Activated T-cell treated with anti-CD3 and anti-CD28 coated beads, Interleukin-2, amount 50 U/mL, for 4 hours (primary cell): ENCODE measurements around the gene ABHD17A. TPM values are rescaled to one million over a fixed set of nuclear protein-coding genes. Genes with fewer than 3 reads are reported as not detected.

Experiments used
- ATAC-seq, 2 donors: fragments of 200-7000 bp; cut with Tn5 transposase; one replicate each; pipeline ENCODE4 v1.10.0; 2021
- DNase-seq: peaks from one replicate; pipeline ENCODE4 v3.0.0-alpha.2; 2020
- H3K27me3 Mint-ChIP-seq: one replicate; pipeline ENCODE4 v1.8.0; 2021; ENCODE audit warnings: low read depth, mixed read lengths
- H3K36me3 Mint-ChIP-seq: one replicate; pipeline ENCODE4 v1.8.0; 2022; ENCODE audit warnings: mixed read lengths; ENCODE audit not compliant: insufficient read depth
- H3K4me1 Mint-ChIP-seq: one replicate; pipeline ENCODE4 v1.8.0; 2021; ENCODE audit warnings: low read depth, mixed read lengths
- H3K4me3 Mint-ChIP-seq: one replicate; pipeline ENCODE4 v1.8.0; 2021; ENCODE audit warnings: mild to moderate bottlenecking, moderate library complexity, mixed read lengths
- H3K9me3 Mint-ChIP-seq: one replicate; pipeline ENCODE4 v1.8.0; 2021; ENCODE audit warnings: mixed read lengths
- total RNA-seq, 3 donors: library from RNA; stranded (reverse); gene quantifications; one replicate each; pipeline ENCODE4 v1.2.1, GENCODE V29; 2021

ABHD17A gene
- total RNA-seq, 3 donors from 2014 or later: 109 to 135 (median 117) TPM

- ATAC-seq (no peak), DNase-seq (no peak)
- Mint-ChIP-seq H3K36me3 (peaks cover 3% of the 10 kb centered on the region), H3K4me1 (peaks cover 64% of the 10 kb centered on the region), H3K27me3 (no peaks in the 10 kb centered on the region), H3K4me3 (peak overlapping the region; percentile 56), H3K9me3 (no peaks in the 10 kb centered on the region)
These were observed 34.3 kb downstream of the ABHD17A start for GRCh38 chr19:1850809-1851653.

- Mint-ChIP-seq H3K4me3 (peak overlapping the region; percentile 42), H3K36me3 (peaks cover 3% of the 10 kb centered on the region), H3K4me1 (peaks cover 59% of the 10 kb centered on the region), H3K27me3 (no peaks in the 10 kb centered on the region), H3K9me3 (no peaks in the 10 kb centered on the region)
- ATAC-seq: no peak
- no peak for DNase-seq
These were observed 35.4 kb downstream of the ABHD17A start for GRCh38 chr19:1849886-1850398.

GRCh38 chr19:1849132-1849474 lies 36.2 kb downstream of the ABHD17A start:
- DNase-seq: no peak
- Mint-ChIP-seq H3K4me3 (no peak overlapping the region), H3K36me3 (peaks cover 3% of the 10 kb centered on the region), H3K9me3 (no peaks in the 10 kb centered on the region), H3K27me3 (no peaks in the 10 kb centered on the region), H3K4me1 (peaks cover 59% of the 10 kb centered on the region)
- ATAC-seq: no peak

GRCh38 chr19:1848399-1849131 lies 36.7 kb downstream of the ABHD17A start, which contains the start of gene REXO1:
TSS of gene REXO1 (minus strand) at chr19:1848483. CDS start at chr19:1848358, 125 bp downstream.
- Mint-ChIP-seq H3K4me3 (peak within 1 kb of the TSS; percentile 93), H3K36me3 (peaks cover 3% of the 10 kb centered on the region), H3K4me1 (peaks cover 64% of the 10 kb centered on the region), H3K27me3 (no peaks in the 10 kb centered on the region), H3K9me3 (no peaks in the 10 kb centered on the region)
- DNase-seq (peak; percentile 98), ATAC-seq (peak; percentile 80)

- DNase-seq (no peak), ATAC-seq (peak; percentile 34 to 44)
- Mint-ChIP-seq H3K4me1 (peaks cover 60% of the 10 kb centered on the region), H3K27me3 (no peaks in the 10 kb centered on the region), H3K4me3 (peak overlapping the region; percentile 93), H3K36me3 (peaks cover 1% of the 10 kb centered on the region), H3K9me3 (no peaks in the 10 kb centered on the region)
These were observed 37.5 kb downstream of the ABHD17A start for GRCh38 chr19:1847684-1848398.

- DNase-seq (no peak), ATAC-seq (no peak)
- Mint-ChIP-seq H3K27me3 (no peaks in the 10 kb centered on the region), H3K36me3 (peaks cover 3% of the 10 kb centered on the region), H3K4me3 (peak overlapping the region; percentile 93), H3K4me1 (peaks cover 62% of the 10 kb centered on the region), H3K9me3 (no peaks in the 10 kb centered on the region)
These were observed 38.0 kb downstream of the ABHD17A start for GRCh38 chr19:1847348-1847683.

- no peaks in the 10 kb centered on the region for H3K27me3 Mint-ChIP-seq
- DNase-seq: no peak
- no peaks in the 10 kb centered on the region for H3K9me3 Mint-ChIP-seq
- H3K4me3 Mint-ChIP-seq: peak overlapping the region; percentile 93
- ATAC-seq: no peak
- H3K36me3 Mint-ChIP-seq: peaks cover 3% of the 10 kb centered on the region
- peaks cover 66% of the 10 kb centered on the region for H3K4me1 Mint-ChIP-seq
These were observed 38.6 kb downstream of the ABHD17A start for GRCh38 chr19:1846517-1847204.

- H3K4me3 Mint-ChIP-seq: peak overlapping the region; percentile 93
- no peaks in the 10 kb centered on the region for H3K27me3 Mint-ChIP-seq
- H3K36me3 Mint-ChIP-seq: peaks cover 7% of the 10 kb centered on the region
- ATAC-seq (no peak), DNase-seq (no peak)
- no peaks in the 10 kb centered on the region for H3K9me3 Mint-ChIP-seq
- peaks cover 64% of the 10 kb centered on the region for H3K4me1 Mint-ChIP-seq
These were observed 39.7 kb downstream of the ABHD17A start for GRCh38 chr19:1845642-1846041.

GRCh38 chr19:1845125-1845515 lies 40.2 kb downstream of the ABHD17A start:
- Mint-ChIP-seq H3K36me3 (peaks cover 7% of the 10 kb centered on the region), H3K4me1 (peaks cover 67% of the 10 kb centered on the region), H3K4me3 (no peak overlapping the region), H3K27me3 (no peaks in the 10 kb centered on the region), H3K9me3 (no peaks in the 10 kb centered on the region)
- no peak for ATAC-seq
- no peak for DNase-seq

GRCh38 chr19:1844513-1845124 lies 40.7 kb downstream of the ABHD17A start:
- peaks cover 7% of the 10 kb centered on the region for H3K36me3 Mint-ChIP-seq
- DNase-seq: no peak
- no peak for ATAC-seq
- H3K4me1 Mint-ChIP-seq: peaks cover 66% of the 10 kb centered on the region
- no peaks in the 10 kb centered on the region for H3K9me3 Mint-ChIP-seq
- no peaks in the 10 kb centered on the region for H3K27me3 Mint-ChIP-seq
- no peak overlapping the region for H3K4me3 Mint-ChIP-seq

- ATAC-seq (no peak), DNase-seq (no peak)
- Mint-ChIP-seq H3K4me3 (no peak overlapping the region), H3K4me1 (peaks cover 64% of the 10 kb centered on the region), H3K9me3 (no peaks in the 10 kb centered on the region), H3K27me3 (no peaks in the 10 kb centered on the region), H3K36me3 (peaks cover 7% of the 10 kb centered on the region)
These were observed 41.5 kb downstream of the ABHD17A start for GRCh38 chr19:1843646-1844394.

- Mint-ChIP-seq H3K27me3 (no peaks in the 10 kb centered on the region), H3K4me3 (no peak overlapping the region), H3K36me3 (peaks cover 7% of the 10 kb centered on the region), H3K9me3 (no peaks in the 10 kb centered on the region), H3K4me1 (peaks cover 62% of the 10 kb centered on the region)
- DNase-seq (no peak), ATAC-seq (no peak)
These were observed 42.2 kb downstream of the ABHD17A start for GRCh38 chr19:1843116-1843515.
